ELF-1 (cell line): ENCODE data around the gene SOBP.

Experiments used
- DNase-seq: peaks from one replicate; pipeline ENCODE4 v3.0.0-alpha.2; 2016; ENCODE audit warnings: low read depth, low spot score

Gene SOBP

GRCh38 chr6:107617341-107617932, 127.5 kb downstream of the SOBP start:
- DNase-seq = no peak

GRCh38 chr6:107618672-107619071, 128.8 kb downstream of the SOBP start:
- peak; percentile 43 for DNase-seq

- DNase-seq = no peak
Measured at GRCh38 chr6:107620732-107621131, 130.8 kb downstream of the SOBP start.

GRCh38 chr6:107621229-107621937, 131.5 kb downstream of the SOBP start:
- no peak for DNase-seq

GRCh38 chr6:107622269-107622668, 132.4 kb downstream of the SOBP start:
- DNase-seq = no peak

- DNase-seq = no peak
Measured at GRCh38 chr6:107624050-107624449, 134.1 kb downstream of the SOBP start.

GRCh38 chr6:107624541-107624940, 134.6 kb downstream of the SOBP start:
- DNase-seq = no peak

- no peak for DNase-seq
Measured at GRCh38 chr6:107625264-107625663, 135.3 kb downstream of the SOBP start.

- DNase-seq = no peak
Measured at GRCh38 chr6:107626645-107627044, 136.7 kb downstream of the SOBP start.

GRCh38 chr6:107627969-107628368, 138.1 kb downstream of the SOBP start:
- DNase-seq = no peak

GRCh38 chr6:107628878-107629277, 139.0 kb downstream of the SOBP start:
- DNase-seq = no peak

GRCh38 chr6:107629548-107630129, 139.7 kb downstream of the SOBP start:
- DNase-seq = no peak

- DNase-seq = no peak
Measured at GRCh38 chr6:107630348-107630977, 140.5 kb downstream of the SOBP start.

GRCh38 chr6:107632381-107633136, 142.6 kb downstream of the SOBP start:
- DNase-seq = no peak

GRCh38 chr6:107633680-107634323, 143.9 kb downstream of the SOBP start:
- DNase-seq = no peak

GRCh38 chr6:107634324-107635056, 144.6 kb downstream of the SOBP start:
- DNase-seq = no peak

GRCh38 chr6:107635057-107635515, 145.2 kb downstream of the SOBP start:
- peak; percentile 21 for DNase-seq

GRCh38 chr6:107636486-107636885, 146.6 kb downstream of the SOBP start:
- DNase-seq = peak; percentile 42

GRCh38 chr6:107637316-107638315, 147.7 kb downstream of the SOBP start:
- DNase-seq = no peak
